Right cardiac atrium (tissue), 5 donors: ENCODE results near the gene CFAP77. TPM values are rescaled to one million over a fixed set of nuclear protein-coding genes. Genes with fewer than 3 reads are reported as not detected.

Experiments used
- ATAC-seq, 2 donors: fragments of 200-7000 bp; cut with Tn5 transposase; one replicate each; pipeline versions ENCODE4 v1.8.0 to v1.9.1; 2020; ENCODE audit warnings: moderate library complexity in 2 of 2, mild to moderate bottlenecking in 1 of 2
- DNase-seq, 3 donors: peaks; one replicate each; pipeline ENCODE4 v3.0.0-alpha.2; 2020
- H3K27ac ChIP-seq: one replicate; pipeline ENCODE4 v1.5.1; 2013; ENCODE audit warnings: mild to moderate bottlenecking, low read length, control low read depth, moderate library complexity
- H3K27me3 ChIP-seq: one replicate; pipeline ENCODE4 v1.6.1; 2013; ENCODE audit not compliant: control insufficient read depth, insufficient read depth
- H3K4me1 ChIP-seq: one replicate; pipeline ENCODE4 v1.6.1; 2013; ENCODE audit warnings: low read length; ENCODE audit not compliant: control insufficient read depth, insufficient read depth
- H3K4me3 ChIP-seq: one replicate; pipeline ENCODE4 v1.5.1; 2013; ENCODE audit warnings: low read length, control low read depth
- H3K9me3 ChIP-seq: one replicate; pipeline ENCODE4 v1.6.1; 2013; ENCODE audit warnings: low read length; ENCODE audit not compliant: control insufficient read depth
- WGBS: extraction: QIAGEN DNeasy Blood & Tissue Kit; methylation state at CpG from one replicate; pipeline ENCODE4 v1.1.7; 2013; 5-methylcytosine and 5-hydroxymethylcytosine counted together
- intact Hi-C, 4 donors: fragments of 100-400 bp; cut with DNase I; formaldehyde crosslinking; loops; one replicate each; pipeline versions ENCODE4 v1.11.0 to v1.14.0; 2022 to 2023
- polyA plus RNA-seq: library from polyadenylated mRNA; stranded (reverse); fragments of 200-250 nt; gene quantifications from one replicate; pipeline ENCODE4 v1.2.3, GENCODE V29; 2013
- total RNA-seq, 4 donors: library from RNA; stranded (reverse); fragmentation: NEBNext Ultra II Directional; extraction: Animal tissue kit (Norgen Biotek cat#: 25700); gene quantifications; one replicate each; pipeline ENCODE4 v1.2.1, GENCODE V29; 2021
- donor health status: healthy with polysubstance abuse.
- donor health status: DM: no; HTN: yes; CAD: no.
- donor health status: DM: no; HTN: no; CAD: no.
- donor health status: DM: no; HTN: yes; CAD: no; lungs with severe emphysema.
- donor health status: DM: yes; HTN: yes; CAD: no.

The CFAP77 gene
- total and polyA plus RNA-seq, 5 donors = 2.3 to 6.5 (median 4.3) TPM

DNA sequence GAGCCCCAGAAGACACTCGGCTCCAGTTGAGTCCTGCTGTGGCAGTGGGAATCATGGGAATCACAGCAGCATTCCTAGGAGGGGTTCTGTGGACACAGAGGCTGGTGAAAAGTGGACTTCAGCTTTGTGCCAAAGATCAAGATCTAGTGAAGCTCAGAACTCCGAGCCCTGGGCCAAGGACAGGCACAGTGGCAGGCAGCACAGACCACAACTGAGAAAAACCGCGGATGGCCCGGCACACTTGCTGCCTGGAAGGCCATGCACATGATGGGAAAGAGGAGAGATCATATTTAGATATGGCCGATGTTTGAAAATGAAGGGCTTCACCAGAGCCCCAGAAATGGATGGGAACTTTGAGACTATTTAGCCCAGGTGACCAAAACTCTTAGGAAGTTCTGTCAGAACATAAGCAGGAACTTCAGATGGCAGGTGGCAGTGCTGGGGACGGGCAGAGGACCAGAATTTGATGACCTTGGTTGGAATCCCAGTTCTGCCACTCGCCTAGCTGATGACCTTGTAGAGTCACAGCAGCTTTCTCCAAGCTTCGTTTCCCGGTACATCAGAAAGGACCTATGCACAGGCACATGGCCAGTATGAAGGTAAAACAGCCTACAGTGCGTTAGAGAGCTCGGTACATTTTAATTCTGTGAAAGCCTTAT lies 190.4 kb downstream of the CFAP77 start:
- Histone ChIP-seq H3K4me3 (no peak overlapping the region), H3K27me3 (no peaks in the 10 kb centered on the region), H3K4me1 (peaks cover 2% of the 10 kb centered on the region), H3K9me3 (no peaks in the 10 kb centered on the region), H3K27ac (no peak overlapping the region)
- ATAC-seq (no peak), DNase-seq (no peak)
- intact Hi-C loops = no loop called here
- 80% methylated on average over 12 of the region's 12 CpGs for WGBS

DNA sequence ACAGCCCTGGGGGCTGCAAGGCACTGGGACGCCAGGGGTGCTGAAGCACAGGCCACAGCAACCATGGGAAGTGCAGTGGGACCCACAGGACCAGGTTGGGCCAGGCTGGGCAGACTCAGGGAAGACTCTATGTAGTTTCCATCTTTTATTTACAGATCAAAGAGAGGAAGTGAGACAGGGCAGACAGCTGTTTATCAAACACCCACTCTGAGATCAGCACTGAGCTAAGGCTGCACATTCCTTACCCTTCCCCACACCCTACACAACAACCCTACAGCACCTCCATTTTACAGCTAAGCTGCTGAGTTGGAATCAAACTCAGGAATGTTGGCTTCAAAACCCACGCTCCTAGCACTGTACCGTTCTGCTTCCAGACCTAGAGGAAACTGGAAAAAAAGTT lies 192.2 kb downstream of the CFAP77 start:
- no peaks in the 10 kb centered on the region for H3K4me1 ChIP-seq
- WGBS = 66% methylated on average over 3 of the region's 3 CpGs
- ATAC-seq = no peak
- H3K4me3 ChIP-seq = no peak overlapping the region
- H3K27ac ChIP-seq = no peak overlapping the region
- no peaks in the 10 kb centered on the region for H3K9me3 ChIP-seq
- no peaks in the 10 kb centered on the region for H3K27me3 ChIP-seq
- intact Hi-C loops = no loop called here
- no peak for DNase-seq

DNA sequence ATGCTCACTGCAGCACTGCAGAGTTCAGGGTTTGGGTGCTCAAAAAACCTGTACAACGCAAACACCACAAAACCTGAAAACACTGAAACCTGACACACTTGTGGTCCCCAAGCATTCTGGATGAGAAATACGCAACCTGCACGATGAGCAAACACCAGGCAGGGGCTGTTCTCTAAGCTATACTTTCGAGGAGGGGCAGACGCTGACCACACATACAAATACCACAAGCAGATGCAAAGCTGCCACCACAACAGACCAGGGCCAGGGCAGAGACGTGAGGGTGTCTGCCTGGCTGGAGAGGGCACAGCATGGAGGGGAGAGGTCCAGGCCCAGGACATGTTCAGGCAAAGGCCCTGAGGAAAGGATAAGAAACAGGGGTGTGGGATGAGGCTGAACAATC lies 195.4 kb downstream of the CFAP77 start:
- no peak for DNase-seq
- no peak for ATAC-seq

DNA sequence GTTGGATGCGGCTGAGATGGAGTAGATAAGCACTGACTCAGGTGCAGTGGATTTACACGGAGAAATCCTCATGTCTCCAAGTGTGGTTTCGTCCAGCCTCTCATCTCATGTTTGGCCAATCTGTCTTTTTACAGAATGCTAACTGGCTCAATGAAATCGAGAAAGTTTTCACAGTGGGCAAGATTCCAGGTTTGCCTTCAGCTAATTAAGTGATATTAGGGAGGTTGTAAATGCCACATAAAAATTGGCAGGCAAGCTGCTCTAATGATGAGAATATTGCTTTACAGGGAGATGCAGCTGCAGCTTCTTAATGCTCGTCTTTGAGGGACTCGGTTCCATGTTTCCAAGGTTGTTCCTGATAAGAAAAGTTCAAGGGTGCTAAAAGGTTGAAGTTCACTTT lies 196.1 kb downstream of the CFAP77 start:
- intact Hi-C loops = no loop called here
- Histone ChIP-seq H3K4me3 (no peak overlapping the region), H3K27ac (no peak overlapping the region), H3K27me3 (no peaks in the 10 kb centered on the region), H3K9me3 (no peaks in the 10 kb centered on the region), H3K4me1 (no peaks in the 10 kb centered on the region)
- 80% methylated on average over 6 of the region's 6 CpGs for WGBS
- no peak for DNase-seq
- ATAC-seq = no peak

More for the DNA sequence above, 195.4 kb downstream of the CFAP77 start:
- H3K27me3 ChIP-seq = no peaks in the 10 kb centered on the region
- WGBS = 94% methylated on average over 6 of the region's 6 CpGs
- H3K4me1 ChIP-seq = no peaks in the 10 kb centered on the region
- no peak overlapping the region for H3K27ac ChIP-seq
- no peaks in the 10 kb centered on the region for H3K9me3 ChIP-seq
- intact Hi-C loops = no loop called here
- H3K4me3 ChIP-seq = no peak overlapping the region

DNA sequence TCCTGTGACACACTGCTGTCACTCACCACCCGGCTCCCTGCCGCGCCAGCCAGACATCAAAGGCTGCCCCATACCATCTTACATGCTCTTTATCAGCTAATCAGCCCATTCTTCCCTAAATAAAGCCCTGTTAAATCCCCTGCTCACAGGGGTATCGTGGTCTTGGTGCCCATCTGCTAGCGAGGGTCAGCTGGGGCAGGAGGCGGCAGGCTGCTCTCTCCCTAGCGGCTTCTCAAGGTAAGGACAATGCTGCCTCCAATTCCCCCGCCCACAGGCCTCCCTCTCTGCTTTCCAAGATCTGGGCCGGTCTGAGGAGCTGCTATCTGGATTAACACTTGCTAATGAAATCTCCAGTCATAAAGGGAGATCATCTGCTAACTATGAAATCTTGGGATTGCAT lies 199.2 kb downstream of the CFAP77 start:
- intact Hi-C loops = no loop called here
- 83% methylated on average over 9 of the region's 9 CpGs for WGBS

DNA sequence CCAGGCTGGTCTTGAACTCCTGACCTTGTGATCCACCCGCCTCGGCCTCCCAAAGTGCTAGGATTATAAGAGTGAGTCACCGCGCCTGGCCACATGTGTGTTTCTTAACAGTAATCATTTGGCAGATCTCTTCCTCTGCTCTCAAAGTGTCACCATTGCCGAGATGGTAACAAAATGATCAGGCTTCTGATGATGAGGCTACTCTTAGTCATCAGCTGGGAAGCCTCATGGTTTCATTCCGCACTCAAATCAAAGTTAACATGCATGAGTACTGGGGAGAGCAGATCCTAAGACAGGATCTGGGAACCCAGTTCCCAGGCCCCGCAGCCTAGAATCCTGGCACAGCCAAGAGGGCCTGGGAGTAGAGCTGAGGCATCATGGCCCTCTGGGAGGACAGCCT lies 199.8 kb downstream of the CFAP77 start:
- 87% methylated on average over 7 of the region's 7 CpGs for WGBS
- no peaks in the 10 kb centered on the region for H3K9me3 ChIP-seq
- intact Hi-C loops = no loop called here

More for the DNA sequence above, 199.2 kb downstream of the CFAP77 start:
- Histone ChIP-seq H3K4me1 (no peaks in the 10 kb centered on the region), H3K27ac (no peak overlapping the region), H3K27me3 (no peaks in the 10 kb centered on the region), H3K4me3 (no peak overlapping the region), H3K9me3 (no peaks in the 10 kb centered on the region)
- ATAC-seq (no peak), DNase-seq (no peak)

DNA sequence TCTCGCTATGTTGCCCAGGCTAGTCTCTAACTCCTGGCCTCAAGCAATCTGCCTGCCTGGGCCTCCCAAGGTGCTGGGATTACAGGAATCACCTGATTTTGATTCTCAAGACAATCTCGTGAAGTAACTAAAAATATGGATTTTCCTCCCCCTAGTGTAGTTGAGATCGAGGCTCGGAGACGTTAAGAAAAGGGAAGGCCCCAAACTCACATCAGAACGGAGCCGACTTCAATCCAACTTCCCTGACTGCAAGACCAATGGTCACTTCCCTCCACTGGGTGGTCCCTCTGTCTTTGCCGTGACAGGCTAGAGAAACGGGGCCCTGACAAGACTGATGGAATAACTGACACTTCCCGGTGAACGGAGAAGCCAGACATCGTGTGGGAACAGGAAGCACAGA lies 200.7 kb downstream of the CFAP77 start:
- Histone ChIP-seq H3K4me3 (no peak overlapping the region), H3K27ac (no peak overlapping the region), H3K9me3 (no peaks in the 10 kb centered on the region), H3K4me1 (no peaks in the 10 kb centered on the region), H3K27me3 (no peaks in the 10 kb centered on the region)
- intact Hi-C loops = no loop called here
- 87% methylated on average over 12 of the region's 12 CpGs for WGBS
- DNase-seq (no peak), ATAC-seq (no peak)

More for the DNA sequence above, 199.8 kb downstream of the CFAP77 start:
- no peaks in the 10 kb centered on the region for H3K27me3 ChIP-seq
- no peak overlapping the region for H3K27ac ChIP-seq
- no peak for ATAC-seq
- no peak for DNase-seq
- no peaks in the 10 kb centered on the region for H3K4me1 ChIP-seq
- H3K4me3 ChIP-seq = no peak overlapping the region

DNA sequence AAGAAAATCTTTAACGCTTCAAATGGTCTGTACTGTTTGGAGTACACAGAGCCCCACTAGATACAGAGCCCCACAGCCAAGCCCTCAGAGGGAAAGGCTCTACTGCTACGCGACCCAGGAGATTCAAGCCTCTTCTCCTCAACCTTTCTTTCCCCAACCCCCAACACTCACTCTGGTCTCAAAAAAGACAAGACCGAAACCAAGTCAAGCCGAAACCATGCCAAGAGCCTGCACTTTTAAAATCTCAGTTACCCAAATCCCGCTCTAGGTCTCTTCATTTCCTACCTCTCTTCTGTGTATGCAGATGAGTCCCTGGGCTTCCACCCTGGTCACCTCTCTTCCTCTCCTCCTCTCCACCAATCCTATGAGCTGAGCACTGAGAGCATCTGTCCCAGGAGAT lies 204.3 kb downstream of the CFAP77 start:
- intact Hi-C loops = no loop called here
- H3K27me3 ChIP-seq = no peaks in the 10 kb centered on the region
- no peaks in the 10 kb centered on the region for H3K9me3 ChIP-seq
- no peaks in the 10 kb centered on the region for H3K4me1 ChIP-seq
- DNase-seq = no peak
- H3K4me3 ChIP-seq = no peak overlapping the region
- WGBS = 80% methylated on average over 6 of the region's 6 CpGs
- ATAC-seq = no peak
- H3K27ac ChIP-seq = no peak overlapping the region

DNA sequence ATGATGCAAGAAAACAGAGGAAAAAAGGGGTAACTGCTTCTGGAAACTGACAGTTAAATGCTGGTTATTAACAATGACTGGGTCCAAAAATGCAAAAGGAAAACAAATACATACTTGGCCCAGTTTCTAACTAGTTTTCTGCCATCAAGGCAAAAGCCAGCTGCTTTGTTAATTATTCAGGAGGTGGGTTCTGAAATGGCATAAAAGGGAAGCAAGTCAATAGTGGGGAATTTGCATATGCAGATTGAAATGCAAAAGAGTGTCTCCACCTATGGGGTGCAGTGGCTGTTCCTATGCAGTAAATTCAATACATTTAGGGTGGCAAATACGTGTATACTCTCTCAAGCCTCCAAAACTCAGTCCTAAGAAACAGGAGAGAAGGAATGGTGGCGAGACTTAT lies 205.8 kb downstream of the CFAP77 start:
- H3K4me1 ChIP-seq = no peaks in the 10 kb centered on the region
- H3K9me3 ChIP-seq = no peaks in the 10 kb centered on the region
- H3K27me3 ChIP-seq = no peaks in the 10 kb centered on the region
- DNase-seq (no peak), ATAC-seq (no peak)
- no peak overlapping the region for H3K4me3 ChIP-seq
- WGBS = 89% methylated on average over 2 of the region's 2 CpGs
- intact Hi-C loops = no loop called here
- no peak overlapping the region for H3K27ac ChIP-seq

DNA sequence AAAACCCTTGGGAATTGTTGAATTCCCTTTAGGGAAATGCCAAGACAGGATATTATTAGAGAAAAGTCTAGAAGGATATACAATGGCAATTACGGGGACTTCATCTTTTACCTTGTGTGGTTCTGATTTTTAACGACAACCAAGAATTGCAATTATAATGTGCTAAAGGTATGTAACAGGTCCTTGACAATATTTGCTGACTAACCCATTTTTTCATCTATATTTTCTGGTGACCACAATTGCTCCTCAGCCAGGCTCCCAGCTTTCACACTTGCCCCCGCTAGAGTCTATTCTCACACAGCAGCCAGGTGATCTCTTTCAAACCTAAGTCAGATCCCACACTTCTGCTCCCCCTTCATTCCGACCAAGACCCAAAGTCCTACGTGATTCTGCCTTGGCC lies 206.7 kb downstream of the CFAP77 start:
- ATAC-seq (no peak), DNase-seq (no peak)
- H3K27ac ChIP-seq = no peak overlapping the region
- no peaks in the 10 kb centered on the region for H3K4me1 ChIP-seq
- no peaks in the 10 kb centered on the region for H3K9me3 ChIP-seq
- H3K4me3 ChIP-seq = no peak overlapping the region
- H3K27me3 ChIP-seq = no peaks in the 10 kb centered on the region
- intact Hi-C loops = no loop called here
- WGBS = 93% methylated on average over 5 of the region's 5 CpGs

DNA sequence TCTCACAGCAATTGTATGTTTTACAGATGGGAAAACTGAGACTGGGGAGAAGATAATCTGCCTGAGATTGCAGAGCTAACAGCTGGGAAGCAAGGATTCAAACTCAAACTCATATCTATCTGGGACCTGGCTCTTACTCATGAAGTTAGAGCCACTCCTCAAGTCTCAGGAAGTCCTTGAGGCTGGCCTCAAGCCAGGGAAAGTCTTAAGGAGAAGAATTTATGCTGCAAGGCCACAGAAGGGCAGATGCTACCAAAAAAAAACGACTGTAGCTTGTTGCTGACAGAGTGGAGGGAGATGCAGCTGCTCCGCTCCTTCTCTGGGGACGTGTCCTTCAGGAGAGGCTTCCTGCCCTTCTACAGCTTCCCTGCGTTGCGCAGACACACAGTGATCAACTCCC lies 212.1 kb downstream of the CFAP77 start:
- Histone ChIP-seq H3K4me1 (no peaks in the 10 kb centered on the region), H3K27ac (no peak overlapping the region), H3K4me3 (no peak overlapping the region), H3K27me3 (no peaks in the 10 kb centered on the region), H3K9me3 (no peaks in the 10 kb centered on the region)
- ATAC-seq (no peak), DNase-seq (no peak)
- intact Hi-C loops = no loop called here
- WGBS = 67% methylated on average over 5 of the region's 5 CpGs
